Thoracic aorta (tissue), 2 donors: ENCODE results near the gene LRRC72. TPM values are rescaled to one million over a fixed set of nuclear protein-coding genes. Genes with fewer than 3 reads are reported as not detected.

Source experiments
- ATAC-seq: fragments of 150-250 bp; one replicate; pipeline ENCODE4 v1.8.0; 2017; ENCODE audit warnings: low read depth; ENCODE audit not compliant: insufficient number of reproducible peaks, low FRiP score
- DNase-seq: peaks from one replicate; pipeline ENCODE4 v3.0.0-alpha.2; 2020; ENCODE audit warnings: low spot score
- H3K27ac ChIP-seq, 2 donors: fragments of 200-600 bp; sonication (generic); 1 replicate in 1 of 2; 2 replicates in 1 of 2; pipeline ENCODE4 v1.5.1; 2016; ENCODE audit warnings: mild to moderate bottlenecking in 2 of 2, moderate library complexity in 2 of 2
- H3K27me3 ChIP-seq: fragments of 200-600 bp; sonication (generic); replicated peaks from 2 replicates; pipeline ENCODE4 v1.6.0; 2016; ENCODE audit warnings: mild to moderate bottlenecking; ENCODE audit not compliant: insufficient read depth
- H3K36me3 ChIP-seq: fragments of 200-600 bp; sonication (generic); one replicate; pipeline ENCODE4 v1.5.1; 2016
- H3K4me1 ChIP-seq, 2 donors: fragments of 200-600 bp; sonication (generic); 1 replicate in 1 of 2; 2 replicates in 1 of 2; pipeline versions ENCODE4 v1.5.1 to v1.6.0; 2016; ENCODE audit warnings: low read depth in 2 of 2, mild to moderate bottlenecking in 1 of 2; ENCODE audit not compliant: control insufficient read depth in 1 of 2
- H3K4me3 ChIP-seq: fragments of 200-600 bp; sonication (generic); 2 replicates; pipeline ENCODE4 v1.5.1; 2016; ENCODE audit warnings: mild to moderate bottlenecking
- H3K9me3 ChIP-seq: fragments of 200-600 bp; sonication (generic); 2 replicates; pipeline ENCODE4 v1.5.1; 2016
- CTCF ChIP-seq: fragments of 200-600 bp; sonication (generic); IDR thresholded peaks from one replicate; pipeline ENCODE4 v1.5.1; 2019; ENCODE audit warnings: antibody characterized with exemption
- total RNA-seq, 2 donors: library from RNA; depleted of rRNA; stranded (reverse); fragments of >200 nt; gene quantifications; one replicate each; pipeline versions ENCODE4 v1.1.0 to v1.2.3, GENCODE V29; 2016

The LRRC72 gene
- total RNA-seq, 2 donors from 2014 or later = not detected

DNA sequence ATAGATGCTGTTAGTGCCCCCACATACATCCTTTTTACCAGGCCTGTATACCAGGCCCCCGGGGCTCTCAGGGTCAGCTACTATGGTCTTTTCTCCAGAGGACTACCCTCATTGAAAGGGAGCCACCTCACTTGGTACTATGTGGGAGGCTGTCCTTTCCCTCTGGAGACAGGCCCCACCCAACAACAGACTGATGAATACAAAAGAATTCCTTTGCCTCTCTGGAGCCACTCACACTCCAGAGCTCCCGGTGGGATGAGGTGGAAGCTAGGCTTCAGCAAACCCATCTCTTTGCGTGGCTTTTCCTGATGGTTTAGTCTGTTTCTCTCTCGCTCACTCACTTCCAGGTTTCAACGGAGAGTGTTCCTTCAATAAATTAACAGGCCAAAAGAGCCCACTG, 88.6 kb downstream of the LRRC72 start:
- no peak for ATAC-seq

GRCh38 chr7:16616122-16616521, 89.5 kb downstream of the LRRC72 start:
- Histone ChIP-seq H3K9me3 (no peaks in the 10 kb centered on the region), H3K36me3 (peaks cover 18% of the 10 kb centered on the region), H3K4me3 (no peak overlapping the region), H3K27ac (no peak overlapping the region), H3K4me1 (no peaks in the 10 kb centered on the region), H3K27me3 (no peaks in the 10 kb centered on the region)
- DNase-seq = no peak
- no peak for ATAC-seq
- TF ChIP-seq CTCF = no peak

More for the DNA sequence above, 88.6 kb downstream of the LRRC72 start:
- H3K27me3 ChIP-seq = no peaks in the 10 kb centered on the region
- peaks cover 18% of the 10 kb centered on the region for H3K36me3 ChIP-seq
- no peak for DNase-seq
- no peak for TF ChIP-seq CTCF
- H3K4me3 ChIP-seq = no peak overlapping the region
- H3K4me1 ChIP-seq = no peaks in the 10 kb centered on the region
- no peaks in the 10 kb centered on the region for H3K9me3 ChIP-seq
- no peak overlapping the region for H3K27ac ChIP-seq

- H3K36me3 ChIP-seq = peaks cover 18% of the 10 kb centered on the region
- H3K27ac ChIP-seq = no peak overlapping the region
- no peaks in the 10 kb centered on the region for H3K4me1 ChIP-seq
- H3K4me3 ChIP-seq = no peak overlapping the region
- TF ChIP-seq CTCF = no peak
- no peaks in the 10 kb centered on the region for H3K27me3 ChIP-seq
- no peak for ATAC-seq
- no peak for DNase-seq
- no peaks in the 10 kb centered on the region for H3K9me3 ChIP-seq
Observed at GRCh38 chr7:16616542-16616941, 89.9 kb downstream of the LRRC72 start.

DNA sequence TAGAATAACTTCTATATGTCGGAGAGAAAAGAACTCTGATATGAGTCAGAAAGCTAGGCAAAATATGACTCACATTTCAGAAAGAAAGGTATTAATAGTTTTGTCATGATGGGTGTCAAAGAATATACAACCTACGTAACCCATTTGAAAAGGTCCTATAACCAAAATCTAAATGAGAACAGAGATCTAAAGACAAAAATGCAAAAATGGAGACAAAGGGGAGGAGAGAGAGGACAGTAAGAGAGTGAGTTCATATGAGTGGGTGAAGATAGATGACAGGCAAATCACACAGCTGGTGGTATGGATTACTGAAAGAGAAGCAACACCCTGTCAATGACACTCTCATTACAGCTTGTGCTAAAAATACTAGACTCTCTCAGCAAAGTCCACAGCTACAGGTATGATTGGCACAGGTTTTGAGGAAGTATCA, 93.4 kb downstream of the LRRC72 start:
- Histone ChIP-seq H3K27me3 (no peaks in the 10 kb centered on the region), H3K4me1 (no peaks in the 10 kb centered on the region), H3K27ac (no peak overlapping the region), H3K4me3 (no peak overlapping the region), H3K36me3 (peaks cover 18% of the 10 kb centered on the region), H3K9me3 (no peaks in the 10 kb centered on the region)
- DNase-seq (no peak), ATAC-seq (no peak)
- TF ChIP-seq CTCF = no peak

DNA sequence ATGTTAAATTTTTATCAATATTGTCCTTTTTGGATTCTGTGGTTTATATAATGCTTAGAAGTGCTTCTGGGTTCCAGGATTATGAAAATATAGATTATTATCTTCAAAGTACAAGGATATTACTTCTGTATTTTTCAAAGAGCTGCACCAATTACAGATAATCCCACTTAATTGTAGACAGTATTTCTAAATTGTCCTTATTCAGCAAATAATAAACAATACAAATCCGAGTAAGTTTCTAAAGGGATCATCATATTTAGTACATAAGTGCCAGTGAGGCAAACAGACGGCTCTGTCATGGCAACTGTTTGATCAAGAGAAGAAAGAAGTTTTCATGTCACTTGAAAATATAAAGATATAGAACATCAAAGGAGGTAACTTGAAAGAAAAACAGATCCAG, 99.8 kb downstream of the LRRC72 start:
- DNase-seq (no peak), ATAC-seq (no peak)
- peaks cover 11% of the 10 kb centered on the region for H3K36me3 ChIP-seq
- H3K27ac ChIP-seq = no peak overlapping the region
- no peaks in the 10 kb centered on the region for H3K4me1 ChIP-seq
- H3K4me3 ChIP-seq = no peak overlapping the region
- no peaks in the 10 kb centered on the region for H3K9me3 ChIP-seq
- H3K27me3 ChIP-seq = no peaks in the 10 kb centered on the region
- TF ChIP-seq CTCF = no peak
